Sciatic nerve (tissue), 1 donor: ENCODE results near the gene HYAL2. TPM values are rescaled to one million over a fixed set of nuclear protein-coding genes. Genes with fewer than 3 reads are reported as not detected.

ENCODE experiments used
- total RNA-seq: library from RNA; stranded (reverse); fragmentation: NEBNext Ultra II Directional; extraction: Animal tissue kit (Norgen Biotek cat#: 25700); gene quantifications from one replicate; pipeline ENCODE4 v1.2.1, GENCODE V29; 2021
- donor health status: DM: no; HTN: no; CAD: no.

The HYAL2 gene
- total RNA-seq, 1 donor from 2014 or later: 48.8 TPM

Other genes starting within 250 kb of the HYAL2 start
- gene RBM5, start 233.8 kb downstream of the HYAL2 start, total RNA-seq: 231 TPM
- 29.3 TPM for gene SEMA3F, start 167.4 kb downstream of the HYAL2 start, total RNA-seq
- gene GNAT1, start 131.1 kb downstream of the HYAL2 start, total RNA-seq: not detected
- gene SLC38A3, start 117.5 kb downstream of the HYAL2 start, total RNA-seq: 2.5 TPM
- gene GNAI2, start 86.5 kb downstream of the HYAL2 start, total RNA-seq: 313 TPM
- 390 TPM for gene SEMA3B, start 53.6 kb downstream of the HYAL2 start, total RNA-seq
- 2.0 TPM for gene LSMEM2, start 43.7 kb downstream of the HYAL2 start, total RNA-seq
- gene IFRD2, start 30.3 kb downstream of the HYAL2 start, total RNA-seq: 51.2 TPM
- gene HYAL3, start 23.3 kb downstream of the HYAL2 start, total RNA-seq: 1.5 TPM
- 20.7 TPM for gene NAA80, start 23.3 kb downstream of the HYAL2 start, total RNA-seq
- 19.4 TPM for gene HYAL1, start 19.2 kb downstream of the HYAL2 start, total RNA-seq
- gene TUSC2, start 5.5 kb upstream of the HYAL2 start, total RNA-seq: 17.7 TPM
- gene RASSF1, start 18.1 kb upstream of the HYAL2 start, total RNA-seq: 51.0 TPM
- gene ZMYND10, start 23.0 kb upstream of the HYAL2 start, total RNA-seq: 1.9 TPM
- gene NPRL2, start 28.0 kb upstream of the HYAL2 start, total RNA-seq: 20.6 TPM
- 10.1 TPM for gene CYB561D2, start 28.1 kb upstream of the HYAL2 start, total RNA-seq
- 29.6 TPM for gene TMEM115, start 36.8 kb upstream of the HYAL2 start, total RNA-seq
- 1.8 TPM for gene CACNA2D2, start 180.9 kb upstream of the HYAL2 start, total RNA-seq
- 16.1 TPM for gene C3orf18, start 245.0 kb upstream of the HYAL2 start, total RNA-seq
- 21.3 TPM for gene HEMK1, start 246.8 kb upstream of the HYAL2 start, total RNA-seq